Duodenal mucosa (tissue), 2 donors: ENCODE measurements around the gene SYNJ1.

Experiments
- H3K27ac ChIP-seq: one replicate; pipeline ENCODE4 v1.7.0; 2013; ENCODE audit warnings: low read depth, low read length
- H3K27me3 ChIP-seq, 2 donors: one replicate each; pipeline ENCODE4 v1.7.0; 2013; ENCODE audit warnings: low read length in 2 of 2, control low read depth in 1 of 2; ENCODE audit not compliant: insufficient read depth in 2 of 2, control insufficient read depth in 1 of 2
- H3K36me3 ChIP-seq, 2 donors: one replicate each; pipeline ENCODE4 v1.7.0; 2013; ENCODE audit warnings: low read length in 2 of 2, control low read depth in 1 of 2; ENCODE audit not compliant: insufficient read depth in 2 of 2, control insufficient read depth in 1 of 2
- H3K4me1 ChIP-seq, 2 donors: one replicate each; pipeline ENCODE4 v1.7.0; 2013; ENCODE audit warnings: low read length in 2 of 2, control low read depth in 1 of 2; ENCODE audit not compliant: insufficient read depth in 2 of 2, control insufficient read depth in 1 of 2
- H3K4me3 ChIP-seq, 2 donors: one replicate each; pipeline ENCODE4 v1.7.0; 2013; ENCODE audit warnings: low read length in 2 of 2, low read depth in 1 of 2
- H3K9ac ChIP-seq, 2 donors: one replicate each; pipeline ENCODE4 v1.7.0; 2013; ENCODE audit warnings: low read length in 2 of 2, low read depth in 1 of 2
- H3K9me3 ChIP-seq, 2 donors: one replicate each; pipeline ENCODE4 v1.7.0; 2013; ENCODE audit warnings: low read length in 2 of 2, control low read depth in 1 of 2; ENCODE audit not compliant: control insufficient read depth in 1 of 2

Gene SYNJ1

GRCh38 chr21:32719085-32719484 lies 8.7 kb downstream of the SYNJ1 start:
- Histone ChIP-seq H3K9ac (no peak overlapping the region), H3K4me1 (no peaks in the 10 kb centered on the region), H3K36me3 (peaks cover 0 to 21% of the 10 kb centered on the region in 2 donors), H3K9me3 (no peaks in the 10 kb centered on the region), H3K4me3 (no peak overlapping the region), H3K27ac (no peak overlapping the region), H3K27me3 (no peaks in the 10 kb centered on the region)

GRCh38 chr21:32717851-32718316 lies 9.9 kb downstream of the SYNJ1 start:
- no peaks in the 10 kb centered on the region for H3K27me3 ChIP-seq
- H3K36me3 ChIP-seq = peaks cover 0 to 15% of the 10 kb centered on the region in 2 donors
- no peak overlapping the region for H3K9ac ChIP-seq
- H3K4me1 ChIP-seq = no peaks in the 10 kb centered on the region
- H3K27ac ChIP-seq = no peak overlapping the region
- no peak overlapping the region for H3K4me3 ChIP-seq
- no peaks in the 10 kb centered on the region for H3K9me3 ChIP-seq

GRCh38 chr21:32716486-32716885 lies 11.3 kb downstream of the SYNJ1 start:
- Histone ChIP-seq H3K27ac (no peak overlapping the region), H3K4me1 (peaks cover 0 to 4% of the 10 kb centered on the region in 2 donors)

GRCh38 chr21:32713726-32714125 lies 14.1 kb downstream of the SYNJ1 start:
- H3K36me3 ChIP-seq = peaks cover 0 to 5% of the 10 kb centered on the region in 2 donors
- no peak overlapping the region for H3K9ac ChIP-seq
- H3K9me3 ChIP-seq = no peaks in the 10 kb centered on the region
- H3K4me1 ChIP-seq = peaks cover 0 to 4% of the 10 kb centered on the region in 2 donors
- no peak overlapping the region for H3K4me3 ChIP-seq
- H3K27me3 ChIP-seq = no peaks in the 10 kb centered on the region
- H3K27ac ChIP-seq = no peak overlapping the region

More at GRCh38 chr21:32716486-32716885, 11.3 kb downstream of the SYNJ1 start:
- H3K4me3 ChIP-seq = no peak overlapping the region
- no peaks in the 10 kb centered on the region for H3K9me3 ChIP-seq
- no peaks in the 10 kb centered on the region for H3K27me3 ChIP-seq
- H3K9ac ChIP-seq = no peak overlapping the region
- H3K36me3 ChIP-seq = peaks cover 0 to 15% of the 10 kb centered on the region in 2 donors

GRCh38 chr21:32712641-32713040 lies 15.2 kb downstream of the SYNJ1 start:
- no peak overlapping the region for H3K4me3 ChIP-seq
- H3K36me3 ChIP-seq = peaks cover 0 to 2% of the 10 kb centered on the region in 2 donors
- H3K27ac ChIP-seq = no peak overlapping the region
- H3K9me3 ChIP-seq = no peaks in the 10 kb centered on the region
- H3K27me3 ChIP-seq = no peaks in the 10 kb centered on the region
- peaks cover 0 to 4% of the 10 kb centered on the region in 2 donors for H3K4me1 ChIP-seq
- H3K9ac ChIP-seq = no peak overlapping the region

- Histone ChIP-seq H3K9me3 (no peaks in the 10 kb centered on the region), H3K4me3 (no peak overlapping the region), H3K4me1 (peaks cover 0 to 4% of the 10 kb centered on the region in 2 donors), H3K36me3 (no peaks in the 10 kb centered on the region), H3K27ac (no peak overlapping the region), H3K27me3 (no peaks in the 10 kb centered on the region), H3K9ac (no peak overlapping the region)
These were observed 15.8 kb downstream of the SYNJ1 start for GRCh38 chr21:32712043-32712442.

- no peak overlapping the region for H3K27ac ChIP-seq
- no peaks in the 10 kb centered on the region for H3K9me3 ChIP-seq
- H3K27me3 ChIP-seq = no peaks in the 10 kb centered on the region
- no peak overlapping the region for H3K4me3 ChIP-seq
- peaks cover 0 to 4% of the 10 kb centered on the region in 2 donors for H3K4me1 ChIP-seq
- H3K9ac ChIP-seq = no peak overlapping the region
- H3K36me3 ChIP-seq = no peaks in the 10 kb centered on the region
These were observed 16.8 kb downstream of the SYNJ1 start for GRCh38 chr21:32710987-32711386.

- H3K9ac ChIP-seq = no peak overlapping the region
- no peaks in the 10 kb centered on the region for H3K9me3 ChIP-seq
- H3K4me3 ChIP-seq = no peak overlapping the region
- H3K27ac ChIP-seq = no peak overlapping the region
- H3K27me3 ChIP-seq = no peaks in the 10 kb centered on the region
- no peaks in the 10 kb centered on the region for H3K36me3 ChIP-seq
- H3K4me1 ChIP-seq = peaks cover 0 to 4% of the 10 kb centered on the region in 2 donors
These were observed 17.6 kb downstream of the SYNJ1 start for GRCh38 chr21:32710069-32710784.

- peaks cover 1 to 4% of the 10 kb centered on the region in 2 donors for H3K4me1 ChIP-seq
- H3K27me3 ChIP-seq = no peaks in the 10 kb centered on the region
- no peak overlapping the region for H3K9ac ChIP-seq
- no peaks in the 10 kb centered on the region for H3K9me3 ChIP-seq
- H3K4me3 ChIP-seq = no peak overlapping the region
- no peak overlapping the region for H3K27ac ChIP-seq
- H3K36me3 ChIP-seq = peaks cover 0 to 4% of the 10 kb centered on the region in 2 donors
These were observed 19.7 kb downstream of the SYNJ1 start for GRCh38 chr21:32708069-32708468.

GRCh38 chr21:32705901-32706300 lies 21.9 kb downstream of the SYNJ1 start:
- H3K4me1 ChIP-seq = peaks cover 4 to 8% of the 10 kb centered on the region in 2 donors
- no peak overlapping the region for H3K9ac ChIP-seq
- peaks cover 0 to 4% of the 10 kb centered on the region in 2 donors for H3K36me3 ChIP-seq
- no peak overlapping the region for H3K27ac ChIP-seq
- no peak overlapping the region for H3K4me3 ChIP-seq
- no peaks in the 10 kb centered on the region for H3K9me3 ChIP-seq
- no peaks in the 10 kb centered on the region for H3K27me3 ChIP-seq
